SU-DHL-6 (cell line): Measurements from ENCODE around the gene NDUFC2.

Source experiments
- H2AFZ ChIP-seq: fragments of 200-600 bp; sonication (generic); 2 replicates; pipeline ENCODE4 v1.6.1; 2014; ENCODE audit warnings: low read depth, mild to moderate bottlenecking, moderate library complexity, mixed read lengths, antibody characterized with exemption, low read length; ENCODE audit not compliant: severe bottlenecking
- H3F3A ChIP-seq: fragments of 200-600 bp; shearing (Covaris generic); 2 replicates; pipeline ENCODE4 v1.6.0; 2016; ENCODE audit warnings: antibody characterized with exemption, mild to moderate bottlenecking; ENCODE audit not compliant: insufficient read depth
- H3K27ac ChIP-seq: fragments of 200-600 bp; sonication (generic); 2 replicates; pipeline ENCODE4 v1.5.1; 2016; ENCODE audit warnings: low read depth, mild to moderate bottlenecking, low read length, moderate library complexity, mixed read lengths
- H3K27me3 ChIP-seq: fragments of 200-600 bp; sonication (generic), shearing (Covaris generic); 2 replicates; pipeline ENCODE4 v1.6.0; 2014; ENCODE audit warnings: mild to moderate bottlenecking, low read length
- H3K36me3 ChIP-seq: fragments of 200-600 bp; sonication (generic); 2 replicates; pipeline ENCODE4 v1.6.1; 2014; ENCODE audit warnings: mild to moderate bottlenecking, low read length, mixed read lengths
- H3K4me2 ChIP-seq: fragments of 300-600, 200-600 bp; shearing (Covaris generic), sonication (generic); 2 replicates; pipeline ENCODE4 v1.6.0; 2014; ENCODE audit warnings: low read length, low read depth, mild to moderate bottlenecking; ENCODE audit not compliant: poor library complexity, severe bottlenecking
- H3K4me3 ChIP-seq: fragments of 200-600 bp; sonication (generic); 2 replicates; pipeline ENCODE4 v1.5.1; 2014; ENCODE audit warnings: antibody characterized with exemption, low read length, mild to moderate bottlenecking, mixed read lengths; ENCODE audit not compliant: insufficient read depth, poor library complexity, severe bottlenecking
- H3K79me2 ChIP-seq: fragments of 200-600 bp; sonication (generic); 2 replicates; pipeline ENCODE4 v1.6.1; 2014; ENCODE audit warnings: mild to moderate bottlenecking, low read length, moderate library complexity; ENCODE audit not compliant: insufficient read depth
- H3K9ac ChIP-seq: fragments of 200-600 bp; sonication (generic); 2 replicates; pipeline ENCODE4 v1.7.0; 2014; ENCODE audit warnings: mild to moderate bottlenecking, low read length
- H3K9me2 ChIP-seq: fragments of 200-600 bp; sonication (generic); replicated peaks from 2 replicates; pipeline ENCODE4 v1.6.1; 2014; ENCODE audit warnings: low read length; ENCODE audit not compliant: insufficient read depth
- H3K9me3 ChIP-seq: fragments of 200-600 bp; sonication (generic); 2 replicates; pipeline ENCODE4 v1.6.1; 2014; ENCODE audit warnings: low read length, mixed read lengths; ENCODE audit not compliant: insufficient read depth
- H4K20me1 ChIP-seq: fragments of 200-600 bp; sonication (generic); 2 replicates; pipeline ENCODE4 v1.6.1; 2014; ENCODE audit warnings: low read depth, mild to moderate bottlenecking, antibody characterized with exemption, low read length, moderate library complexity, mixed read lengths
- EZH2phosphoT487 ChIP-seq: fragments of 200-600 bp; sonication (generic), shearing (Covaris generic); conservative IDR thresholded peaks from 2 replicates; pipeline ENCODE4 v1.6.1; 2018; ENCODE audit warnings: mild to moderate bottlenecking, antibody characterized with exemption, low read length, moderate library complexity, mixed read lengths
- TF ChIP-seq, protein P1 (sequence below): fragments of 200-600 bp; sonication (generic); IDR thresholded peaks from one replicate; pipeline ENCODE4 v1.5.1; 2017; ENCODE audit warnings: antibody characterized with exemption, mild to moderate bottlenecking, low read length, moderate library complexity; ENCODE audit not compliant: insufficient read depth, poor library complexity, severe bottlenecking

Gene NDUFC2

GRCh38 chr11:78069465-78069864 lies 10.2 kb downstream of the NDUFC2 start:
- Histone ChIP-seq H3K36me3 (peaks cover 3% of the 10 kb centered on the region; the same call in 1 of the 2 replicates), H3F3A (no peaks in the 10 kb centered on the region), H3K9me3 (no peaks in the 10 kb centered on the region), H4K20me1 (no peaks in the 10 kb centered on the region), H3K27me3 (no peaks in the 10 kb centered on the region), H3K79me2 (peaks cover 19% of the 10 kb centered on the region), H3K9me2 (no peaks in the 10 kb centered on the region), H3K4me3 (no peak overlapping the region), H3K4me2 (no peak overlapping the region), H2AFZ (no peak overlapping the region), H3K27ac (no peak overlapping the region), H3K9ac (no peak overlapping the region)
- TF ChIP-seq, protein P1, sequence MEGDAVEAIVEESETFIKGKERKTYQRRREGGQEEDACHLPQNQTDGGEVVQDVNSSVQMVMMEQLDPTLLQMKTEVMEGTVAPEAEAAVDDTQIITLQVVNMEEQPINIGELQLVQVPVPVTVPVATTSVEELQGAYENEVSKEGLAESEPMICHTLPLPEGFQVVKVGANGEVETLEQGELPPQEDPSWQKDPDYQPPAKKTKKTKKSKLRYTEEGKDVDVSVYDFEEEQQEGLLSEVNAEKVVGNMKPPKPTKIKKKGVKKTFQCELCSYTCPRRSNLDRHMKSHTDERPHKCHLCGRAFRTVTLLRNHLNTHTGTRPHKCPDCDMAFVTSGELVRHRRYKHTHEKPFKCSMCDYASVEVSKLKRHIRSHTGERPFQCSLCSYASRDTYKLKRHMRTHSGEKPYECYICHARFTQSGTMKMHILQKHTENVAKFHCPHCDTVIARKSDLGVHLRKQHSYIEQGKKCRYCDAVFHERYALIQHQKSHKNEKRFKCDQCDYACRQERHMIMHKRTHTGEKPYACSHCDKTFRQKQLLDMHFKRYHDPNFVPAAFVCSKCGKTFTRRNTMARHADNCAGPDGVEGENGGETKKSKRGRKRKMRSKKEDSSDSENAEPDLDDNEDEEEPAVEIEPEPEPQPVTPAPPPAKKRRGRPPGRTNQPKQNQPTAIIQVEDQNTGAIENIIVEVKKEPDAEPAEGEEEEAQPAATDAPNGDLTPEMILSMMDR, result no peak
- TF ChIP-seq EZH2phosphoT487, result no peak

DNA sequence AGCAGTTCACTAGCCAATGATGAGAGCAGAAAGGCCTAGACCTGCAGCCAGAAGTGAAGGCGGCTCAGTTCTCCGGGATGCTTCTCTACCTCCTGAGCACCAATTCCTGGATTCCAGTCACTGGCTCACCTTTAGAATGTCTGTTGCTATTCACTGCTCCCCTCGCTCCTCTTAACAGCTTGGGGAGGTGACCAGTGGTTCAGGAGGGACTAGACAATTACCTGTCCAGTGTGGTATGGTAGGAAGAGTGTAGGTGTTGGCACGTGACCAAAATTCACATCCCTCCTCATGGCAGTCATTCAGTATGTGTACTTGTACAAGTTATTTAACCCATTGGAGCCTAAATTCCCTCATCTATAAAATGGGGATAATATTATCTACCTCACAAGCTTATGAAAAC lies 12.0 kb downstream of the NDUFC2 start:
- H3K4me3 ChIP-seq, result no peak overlapping the region
- H3K79me2 ChIP-seq, result peaks cover 5% of the 10 kb centered on the region; the same call in 1 of the 2 replicates
- H3K36me3 ChIP-seq, result peaks cover 3% of the 10 kb centered on the region; the same call in 1 of the 2 replicates
- H3K27me3 ChIP-seq, result no peaks in the 10 kb centered on the region
- no peak overlapping the region for H3K4me2 ChIP-seq
- TF ChIP-seq EZH2phosphoT487, result no peak
- TF ChIP-seq, protein P1, result no peak
- H3K9me3 ChIP-seq, result no peaks in the 10 kb centered on the region
- no peak overlapping the region for H3K9ac ChIP-seq
- no peaks in the 10 kb centered on the region for H4K20me1 ChIP-seq
- H2AFZ ChIP-seq, result no peak overlapping the region
- H3K27ac ChIP-seq, result no peak overlapping the region
- no peaks in the 10 kb centered on the region for H3F3A ChIP-seq
- no peaks in the 10 kb centered on the region for H3K9me2 ChIP-seq

DNA sequence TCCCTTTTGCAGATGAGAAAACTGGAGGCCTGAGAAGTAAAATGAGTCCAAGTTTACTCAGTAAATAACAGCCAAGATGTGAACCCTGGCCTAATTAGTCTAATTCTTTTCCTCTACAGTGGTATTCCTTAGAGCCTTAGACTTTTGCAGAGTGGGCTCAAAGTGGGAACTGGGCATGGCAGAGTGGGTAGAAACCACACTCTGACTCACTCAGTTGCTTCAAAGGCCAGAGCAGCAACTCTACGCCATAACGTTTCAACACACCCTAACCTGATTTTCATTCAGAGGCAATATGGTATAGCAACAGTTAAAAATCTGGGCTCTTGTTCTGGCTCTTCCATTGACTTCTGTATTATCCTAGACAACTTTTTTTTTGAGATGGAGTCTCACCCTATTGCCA lies 13.2 kb downstream of the NDUFC2 start:
- Histone ChIP-seq H4K20me1 (no peaks in the 10 kb centered on the region), H3K4me3 (no peak overlapping the region), H3K27me3 (no peaks in the 10 kb centered on the region), H3K9me3 (no peaks in the 10 kb centered on the region), H3F3A (no peaks in the 10 kb centered on the region), H3K27ac (no peak overlapping the region), H3K79me2 (no peaks in the 10 kb centered on the region; the same call in 1 of the 2 replicates), H3K36me3 (peaks cover 3% of the 10 kb centered on the region; the same call in 1 of the 2 replicates), H2AFZ (no peak overlapping the region), H3K9ac (no peak overlapping the region), H3K4me2 (no peak overlapping the region), H3K9me2 (no peaks in the 10 kb centered on the region)
- TF ChIP-seq, protein P1, result no peak
- no peak for TF ChIP-seq EZH2phosphoT487
